Choroid plexus epithelial cell (primary cell): Measurements from ENCODE around the gene MYT1.

Experiments used
- DNase-seq: peaks from one replicate; pipeline ENCODE4 v3.0.0-alpha.2; 2010; ENCODE audit warnings: low read depth
- H3K4me3 ChIP-seq: 2 replicates; pipeline ENCODE4 v1.5.1; 2011; ENCODE audit warnings: low read depth, mild to moderate bottlenecking, control low read depth, low read length, moderate library complexity
- CTCF ChIP-seq: conservative IDR thresholded peaks from 2 replicates; pipeline ENCODE4 v1.5.1; 2011; ENCODE audit warnings: low read depth, mild to moderate bottlenecking, control low read depth, inconsistent platforms, low read length, moderate library complexity

Gene MYT1

DNA sequence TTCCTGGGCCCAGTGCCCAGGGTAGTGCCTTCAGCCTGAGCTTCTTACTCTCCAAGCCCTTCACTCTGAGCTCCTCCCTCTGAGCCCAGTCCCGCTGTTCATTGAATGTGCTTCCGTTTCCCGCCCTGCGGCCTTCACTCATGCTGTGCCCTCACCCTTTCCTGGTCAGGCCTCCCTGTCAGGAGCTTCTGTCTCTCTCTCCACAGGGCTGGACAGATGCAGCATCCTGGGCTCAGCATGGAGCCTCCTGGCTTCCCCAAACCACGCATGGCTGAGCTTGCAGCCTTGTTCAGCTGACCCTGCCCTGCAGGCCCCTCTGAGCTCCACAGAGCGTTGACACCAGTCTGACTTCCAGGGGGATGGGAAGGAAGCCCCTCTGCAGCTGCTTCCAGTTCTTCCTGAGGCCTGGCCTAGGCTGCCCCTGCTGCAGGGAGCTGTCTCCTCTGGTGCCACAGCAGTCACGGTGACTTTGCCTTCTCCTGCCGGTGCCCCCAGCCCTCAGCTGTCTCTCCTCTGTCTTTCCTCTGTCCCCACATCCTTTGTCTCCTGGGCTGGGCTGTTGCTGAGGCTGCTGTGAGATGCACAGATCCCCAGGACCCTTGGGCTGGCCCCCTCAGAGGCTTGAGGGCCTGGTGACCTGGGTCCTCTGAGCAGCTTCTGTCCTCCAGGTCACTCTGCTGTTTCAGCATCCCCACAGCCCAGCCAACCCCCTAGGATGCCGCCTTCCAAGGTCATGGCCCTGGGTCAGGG lies 7.9 kb upstream of the MYT1 start:
- no peak overlapping the region for H3K4me3 ChIP-seq
- TF ChIP-seq CTCF, result no peak
- DNase-seq, result peak; percentile 8

DNA sequence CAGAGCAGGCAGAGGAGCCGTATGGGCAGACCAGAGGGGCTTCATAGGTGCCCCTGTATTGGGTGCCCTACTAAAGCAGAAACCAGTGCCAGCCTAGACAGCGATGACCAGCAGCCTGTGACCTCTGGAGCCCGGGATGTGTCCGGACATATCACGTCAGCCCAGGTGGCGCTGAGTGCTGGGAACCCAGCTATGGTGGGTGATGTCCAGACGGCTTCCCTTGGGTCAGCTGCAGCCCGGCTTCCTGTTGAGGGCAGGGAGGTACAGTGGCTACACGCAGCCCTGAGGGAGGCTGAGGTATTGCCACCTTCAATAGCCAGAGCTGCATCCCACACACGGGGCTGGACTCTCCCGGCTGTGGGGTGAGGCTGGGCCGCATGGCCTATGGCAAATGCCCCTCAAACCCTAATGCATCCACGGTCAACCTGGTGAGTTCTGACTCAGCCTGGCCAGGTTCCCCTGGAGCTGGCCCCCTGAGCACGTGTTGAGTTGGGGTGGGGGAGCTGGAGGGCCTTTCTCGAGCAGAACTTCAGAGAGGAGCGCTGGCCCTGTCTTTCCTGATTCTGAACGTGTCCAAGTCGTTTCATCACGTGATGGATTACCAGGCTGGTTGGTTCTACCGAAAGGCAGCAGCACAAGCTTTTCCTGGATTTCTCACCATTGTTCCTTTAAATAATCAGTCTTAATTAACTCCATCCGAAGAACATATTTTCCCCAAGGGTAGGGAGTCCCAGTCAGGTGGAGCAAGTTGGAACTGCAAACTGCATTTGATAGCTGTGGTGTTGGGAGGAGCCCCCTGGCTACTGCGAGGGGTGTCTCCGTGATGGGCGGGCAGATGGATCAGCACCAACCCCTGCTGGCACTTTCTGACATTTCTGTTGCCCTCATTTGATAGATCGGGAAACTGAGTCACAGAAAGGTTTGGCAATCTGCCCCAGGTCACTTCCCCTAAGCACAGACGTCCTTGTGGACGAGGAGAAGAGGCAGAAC lies 7.1 kb upstream of the MYT1 start:
- H3K4me3 ChIP-seq, result no peak overlapping the region
- no peak for TF ChIP-seq CTCF
- DNase-seq, result no peak

- H3K4me3 ChIP-seq, result no peak overlapping the region
- no peak for DNase-seq
- no peak for TF ChIP-seq CTCF
Measured at GRCh38 chr20:64157878-64158277, 6.4 kb upstream of the MYT1 start.

DNA sequence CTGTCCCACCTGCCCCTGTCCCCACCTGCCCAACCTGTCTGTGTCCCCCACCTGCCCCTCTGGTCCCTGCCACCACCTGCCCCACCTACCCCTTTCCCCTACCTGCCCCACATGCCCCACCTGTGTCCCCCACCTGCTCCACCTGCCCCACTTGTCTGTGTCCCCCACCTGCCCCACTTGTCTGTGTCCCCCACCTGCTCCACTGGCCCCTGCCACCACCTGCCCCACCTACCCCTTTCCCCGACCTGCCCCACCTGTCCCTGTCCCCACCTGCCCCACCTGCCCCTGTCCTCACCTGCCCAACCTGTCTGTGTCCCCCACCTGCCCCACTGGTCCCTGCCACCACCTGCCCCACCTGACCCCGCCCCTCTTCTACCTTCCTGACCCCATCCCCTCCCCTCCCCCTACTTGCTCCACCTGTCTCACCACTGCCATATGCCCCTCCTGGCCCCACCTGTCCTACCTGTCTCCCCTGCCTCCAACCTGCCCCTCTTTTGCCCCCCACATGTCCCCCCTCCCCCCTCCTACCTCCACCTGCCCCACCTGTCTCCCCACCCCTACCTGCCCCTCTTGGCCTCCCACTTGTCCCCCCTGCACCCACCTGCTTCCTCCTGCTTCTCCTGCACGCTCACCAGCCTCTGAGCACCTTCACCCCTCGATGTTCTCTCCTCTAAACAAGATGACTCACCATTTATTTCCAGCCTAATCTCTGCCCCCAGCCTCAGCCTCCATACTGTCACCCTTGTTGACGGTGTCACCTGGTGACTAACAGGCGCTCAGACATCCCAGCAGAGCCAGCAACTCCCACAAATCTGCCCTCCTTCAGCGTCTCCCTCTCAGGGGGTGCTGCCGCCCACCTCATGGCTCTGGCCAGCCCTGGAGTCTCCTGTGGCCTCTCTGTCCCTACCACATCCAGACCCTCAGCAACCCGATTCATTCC lies 5.6 kb upstream of the MYT1 start:
- no peak for DNase-seq
- TF ChIP-seq CTCF, result no peak
- no peak overlapping the region for H3K4me3 ChIP-seq

- no peak for TF ChIP-seq CTCF
- H3K4me3 ChIP-seq, result no peak overlapping the region
- no peak for DNase-seq
Measured at GRCh38 chr20:64159286-64159680, 5.0 kb upstream of the MYT1 start.

GRCh38 chr20:64159711-64160110 lies 4.5 kb upstream of the MYT1 start:
- TF ChIP-seq CTCF, result no peak
- DNase-seq, result no peak
- H3K4me3 ChIP-seq, result no peak overlapping the region
